ENCODE measurements around the gene SMYD3. TPM values are rescaled to one million over a fixed set of nuclear protein-coding genes. Genes with fewer than 3 reads are reported as not detected.

SMYD3 gene
- total RNA-seq, 1 donor from 2014 or later, result 8.2 TPM

DNA sequence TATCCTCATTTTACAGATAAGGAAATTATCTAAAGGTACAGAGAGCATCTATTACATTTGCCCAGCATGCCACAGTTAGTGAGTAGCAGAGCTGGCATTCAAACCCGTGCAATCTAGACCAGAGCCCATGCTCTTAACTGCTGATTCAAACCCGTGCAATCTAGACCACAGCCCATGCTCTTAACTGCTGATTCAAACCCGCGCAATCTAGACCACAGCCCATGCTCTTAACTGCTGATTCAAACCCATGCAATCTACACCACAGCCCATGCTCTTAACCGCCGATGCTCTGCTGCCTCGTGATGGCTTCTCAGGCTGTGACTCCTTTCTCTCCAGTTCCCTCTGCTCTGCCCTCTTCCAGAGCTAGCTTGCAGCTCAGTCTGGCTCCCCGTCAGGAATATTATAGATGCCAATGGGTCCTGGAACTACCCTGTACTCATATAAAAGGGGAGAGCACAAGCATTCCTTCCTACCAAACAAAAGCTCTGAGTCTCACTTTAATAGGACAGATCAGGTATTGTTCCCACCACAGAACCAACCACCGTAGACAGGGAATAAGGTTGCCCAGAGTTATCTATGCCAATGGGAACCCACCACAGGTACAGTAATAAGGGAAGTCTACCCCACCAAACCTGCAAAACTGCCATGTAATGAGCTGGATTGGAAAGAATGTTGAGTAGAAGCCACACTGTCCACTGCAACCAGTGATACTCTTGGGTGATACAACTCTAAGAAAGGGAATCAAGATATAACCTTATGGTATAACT, 78.4 kb downstream of the SMYD3 start:
- intact Hi-C loops (cut with micrococcal nuclease), result no loop called here
- DNase-seq, result no peak
- no peak for ATAC-seq

DNA sequence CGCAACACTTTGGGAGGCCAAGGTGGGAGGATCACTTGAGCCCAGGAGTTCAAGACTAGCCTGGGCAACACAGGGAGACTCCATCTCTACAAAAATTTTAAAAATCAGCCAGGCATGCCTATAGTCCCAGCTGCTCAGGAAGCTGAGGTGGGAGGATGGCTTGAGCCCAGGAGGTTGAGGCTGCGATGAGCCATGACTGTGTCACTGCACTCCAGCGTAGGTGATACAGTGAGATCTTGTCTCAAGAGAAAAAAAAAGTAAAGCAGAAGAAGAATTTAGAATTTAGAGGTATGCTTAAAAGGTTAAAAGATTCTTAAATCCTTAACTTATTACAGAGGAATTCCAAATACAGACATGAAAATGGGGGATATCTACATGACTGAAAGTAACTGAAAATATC, 79.5 kb downstream of the SMYD3 start:
- ATAC-seq (no peak), DNase-seq (no peak)
- intact Hi-C loops (cut with micrococcal nuclease), result no loop called here

DNA sequence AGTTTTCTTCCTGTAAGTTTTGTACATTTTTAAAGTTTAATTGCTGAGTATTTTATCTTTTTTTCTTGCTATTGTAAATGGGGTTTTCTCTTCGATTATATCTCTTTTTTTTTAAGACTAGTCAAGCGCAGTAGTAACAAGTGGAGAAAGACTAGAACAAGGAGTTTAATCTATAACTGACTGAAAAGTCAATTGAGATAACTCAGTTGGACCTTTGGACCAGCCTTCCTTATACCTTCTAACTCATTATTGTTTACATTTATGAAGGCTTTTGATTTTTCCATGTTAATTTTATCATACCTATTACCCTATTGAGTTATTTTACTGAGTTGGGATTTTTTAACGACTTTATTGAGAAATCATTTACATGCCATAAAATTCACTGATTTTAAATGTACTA, 81.2 kb downstream of the SMYD3 start:
- DNase-seq (no peak), ATAC-seq (no peak)
- intact Hi-C loops (cut with micrococcal nuclease), result no loop called here

GRCh38 chr1:246425139-246425794, 81.8 kb downstream of the SMYD3 start:
- ATAC-seq (no peak), DNase-seq (no peak)
- intact Hi-C loops (cut with micrococcal nuclease), result no loop called here

GRCh38 chr1:246420300-246420699, 86.8 kb downstream of the SMYD3 start:
- intact Hi-C loops (cut with micrococcal nuclease), result no loop called here
- ATAC-seq (no peak), DNase-seq (no peak)

DNA sequence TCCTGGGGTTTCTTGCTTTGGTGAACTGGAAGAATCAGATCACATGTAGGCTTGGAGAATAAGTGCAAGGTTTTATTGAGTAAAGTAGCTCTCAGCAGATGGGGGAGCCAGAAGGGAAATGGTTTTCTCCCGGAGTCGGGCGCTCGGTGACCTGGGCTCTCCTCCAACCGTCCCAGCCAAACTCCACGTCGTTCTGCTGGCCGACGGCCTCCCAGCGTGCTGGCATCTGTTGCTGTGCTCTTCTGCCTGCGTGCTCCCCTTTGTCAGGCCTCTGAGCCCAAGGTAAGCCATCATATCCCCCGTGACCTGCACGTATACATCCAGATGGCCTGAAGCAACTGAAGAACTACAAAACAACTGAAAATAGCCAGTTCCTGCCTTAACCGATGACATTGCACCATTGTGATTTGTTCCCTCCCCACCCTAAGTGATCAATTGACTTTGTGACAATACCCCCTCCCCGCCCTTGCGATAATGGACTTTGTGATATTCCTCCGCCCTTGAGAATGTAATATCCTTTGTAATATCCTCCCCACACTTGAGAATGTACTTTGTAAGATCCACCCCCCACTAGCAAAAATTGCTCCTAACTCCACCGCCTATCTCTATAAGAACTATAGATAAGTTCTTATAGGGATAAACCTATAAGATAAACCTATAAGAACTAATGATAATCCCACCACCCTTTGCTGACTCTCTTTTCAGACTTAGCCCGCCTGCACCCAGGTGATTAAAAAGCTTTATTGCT, 88.3 kb downstream of the SMYD3 start:
- intact Hi-C loops (cut with micrococcal nuclease), result no loop called here
- no peak for DNase-seq
- ATAC-seq, result no peak

GRCh38 chr1:246417813-246418564, 89.1 kb downstream of the SMYD3 start:
- no peak for ATAC-seq
- intact Hi-C loops (cut with micrococcal nuclease), result no loop called here
- no peak for DNase-seq

DNA sequence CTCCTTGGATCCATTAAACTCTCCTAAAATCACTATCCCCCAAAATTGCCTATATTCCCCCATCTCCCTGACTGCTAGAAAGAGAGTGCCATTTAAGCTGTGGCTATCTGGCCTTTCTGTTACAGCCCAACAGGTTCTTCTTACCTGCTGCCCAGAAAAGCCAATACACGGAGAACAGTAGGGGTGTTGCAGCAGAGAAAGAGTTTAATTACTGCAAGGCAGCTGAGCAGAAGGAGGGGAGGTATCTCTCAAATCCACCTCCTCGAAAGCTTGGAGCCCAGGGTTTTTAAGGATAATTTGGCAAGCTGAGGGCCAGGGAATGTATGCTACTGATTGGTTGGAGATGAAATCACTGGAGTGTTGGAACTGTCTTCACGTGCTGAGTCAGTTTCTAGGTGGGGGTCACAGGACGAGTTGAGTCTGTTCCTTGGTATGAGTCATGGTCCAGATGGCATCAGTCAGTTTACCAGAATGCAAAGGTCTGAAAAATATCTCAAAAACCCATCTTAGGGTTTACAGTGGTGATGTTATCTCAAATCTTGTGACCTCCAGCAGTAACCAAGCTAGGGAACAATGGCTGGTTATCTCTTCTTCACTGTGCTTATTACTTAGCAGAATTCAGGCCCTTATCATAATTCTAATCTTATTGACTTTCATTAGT, 89.8 kb downstream of the SMYD3 start:
- intact Hi-C loops (cut with micrococcal nuclease), result no loop called here
- ATAC-seq (no peak), DNase-seq (no peak)

DNA sequence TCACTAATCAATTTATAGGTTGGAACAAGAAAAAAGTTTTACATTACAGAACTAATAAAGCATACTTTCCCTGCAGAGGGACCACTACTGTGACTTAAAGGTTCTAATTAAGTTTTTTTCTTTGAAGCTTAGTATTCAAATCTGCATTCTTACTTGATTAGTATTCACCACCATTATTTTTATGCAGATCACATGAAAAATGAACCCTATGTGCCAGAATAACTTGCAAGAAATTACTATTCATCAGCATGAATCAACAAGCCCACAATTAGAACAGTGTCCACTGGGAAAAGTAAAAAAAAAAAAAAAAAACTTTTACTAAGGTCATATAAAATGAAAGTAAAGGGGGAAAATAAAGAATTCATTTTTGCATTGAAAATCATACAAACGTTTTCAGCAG, 90.8 kb downstream of the SMYD3 start:
- intact Hi-C loops (cut with micrococcal nuclease), result no loop called here

GRCh38 chr1:246415028-246415427, 92.1 kb downstream of the SMYD3 start:
- DNase-seq (no peak), ATAC-seq (no peak)
- intact Hi-C loops (cut with micrococcal nuclease), result no loop called here

More for the DNA sequence above, 90.8 kb downstream of the SMYD3 start:
- ATAC-seq, result no peak
- DNase-seq, result no peak

GRCh38 chr1:246413430-246413829, 93.6 kb downstream of the SMYD3 start:
- no peak for DNase-seq
- no peak for ATAC-seq
- intact Hi-C loops (cut with micrococcal nuclease), result no loop called here

- no peak for DNase-seq
- ATAC-seq, result no peak
- intact Hi-C loops (cut with micrococcal nuclease), result no loop called here
These were observed 103.0 kb downstream of the SMYD3 start for GRCh38 chr1:246404078-246404477.

- no peak for ATAC-seq
- intact Hi-C loops (cut with micrococcal nuclease), result no loop called here
- DNase-seq, result no peak
These were observed 108.8 kb downstream of the SMYD3 start for GRCh38 chr1:246398126-246398813.

DNA sequence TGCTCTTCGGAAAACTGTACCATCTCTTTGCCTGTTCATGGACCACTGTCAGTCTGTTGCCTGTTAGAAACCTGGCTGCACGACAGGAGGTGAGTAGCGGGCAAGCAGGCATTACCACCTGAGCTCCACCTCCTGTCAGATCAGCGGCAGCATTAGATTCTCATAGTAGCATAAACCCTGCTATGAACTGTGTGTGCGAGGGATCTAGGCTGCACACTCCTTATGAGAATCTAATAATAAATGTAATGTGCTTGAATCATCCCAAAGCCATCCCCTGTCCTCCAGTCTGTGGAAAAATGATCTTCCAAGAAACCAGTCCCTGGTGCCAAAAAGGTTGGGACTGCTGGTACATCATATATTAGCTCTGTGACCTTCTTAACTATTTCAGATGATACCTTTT, 110.0 kb downstream of the SMYD3 start:
- intact Hi-C loops (cut with micrococcal nuclease), result no loop called here
- ATAC-seq (no peak), DNase-seq (no peak)

- ATAC-seq (no peak), DNase-seq (no peak)
- intact Hi-C loops (cut with micrococcal nuclease), result no loop called here
These were observed 110.8 kb downstream of the SMYD3 start for GRCh38 chr1:246396322-246396721.

- intact Hi-C loops (cut with micrococcal nuclease), result no loop called here
- ATAC-seq (no peak), DNase-seq (no peak)
These were observed 113.0 kb downstream of the SMYD3 start for GRCh38 chr1:246394121-246394520.

DNA sequence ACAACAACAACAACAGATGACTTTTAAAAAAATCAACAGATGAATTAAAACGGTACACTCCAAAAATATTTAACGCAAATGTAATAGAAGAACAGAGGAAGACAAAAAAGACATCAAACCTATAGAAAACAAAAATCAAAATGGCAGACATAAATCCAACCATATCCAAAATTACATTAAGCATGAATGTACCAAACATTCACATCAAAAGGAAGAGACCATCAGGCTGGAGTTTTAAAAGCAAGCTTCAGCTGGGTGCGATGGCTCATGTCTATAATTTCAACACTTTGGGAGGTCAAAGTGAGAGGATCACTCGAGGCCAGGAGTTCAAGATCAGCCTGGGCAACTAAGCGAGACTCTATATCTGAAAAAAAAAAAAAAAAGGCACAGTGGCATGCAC, 116.2 kb downstream of the SMYD3 start:
- DNase-seq (no peak), ATAC-seq (no peak)
- intact Hi-C loops (cut with micrococcal nuclease), result no loop called here

DNA sequence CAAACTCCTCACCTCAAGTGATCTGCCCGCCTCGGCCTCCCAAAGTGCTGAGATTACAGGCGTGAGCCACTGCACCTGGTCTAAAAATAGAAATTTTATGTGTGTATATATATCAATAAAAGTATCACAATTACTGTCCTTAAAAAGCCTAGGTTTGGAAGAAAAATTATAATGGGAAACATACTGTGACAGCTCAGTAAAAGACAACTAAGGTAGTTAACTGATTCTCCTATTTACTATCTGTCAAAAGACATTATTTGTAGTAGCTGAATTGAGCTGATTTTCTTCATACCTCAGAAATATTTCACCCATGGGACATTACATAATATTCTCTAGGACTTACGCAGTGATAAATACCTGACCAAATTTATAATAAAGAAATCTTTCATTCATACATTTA, 122.5 kb downstream of the SMYD3 start:
- DNase-seq (no peak), ATAC-seq (no peak)
- intact Hi-C loops (cut with micrococcal nuclease), result no loop called here

GRCh38 chr1:246383791-246384190, 123.3 kb downstream of the SMYD3 start:
- intact Hi-C loops (cut with micrococcal nuclease), result no loop called here
- ATAC-seq, result no peak

More at GRCh38 chr1:246383791-246384190, 123.3 kb downstream of the SMYD3 start:
- no peak for DNase-seq

Data from left ventricle myocardium superior (tissue), 1 donor.